Karpas-422 (cell line): ENCODE measurements around the gene STBD1. TPM values are rescaled to one million over a fixed set of nuclear protein-coding genes. Genes with fewer than 3 reads are reported as not detected.

Source experiments
- DNase-seq: peaks from one replicate; pipeline ENCODE4 v3.0.0-alpha.2; 2015
- H2AFZ ChIP-seq: fragments of 200-600 bp; sonication (generic); 2 replicates; pipeline ENCODE4 v1.6.1; 2014; ENCODE audit warnings: antibody characterized with exemption, low read length, mixed read lengths
- H3K27ac ChIP-seq: fragments of 200-600 bp; sonication (generic); 2 replicates; pipeline ENCODE4 v1.5.1; 2014; ENCODE audit warnings: mild to moderate bottlenecking, low read length, moderate library complexity
- H3K27me3 ChIP-seq: fragments of 200-600 bp; sonication (generic); 2 replicates; pipeline ENCODE4 v1.6.1; 2014; ENCODE audit warnings: low read length, mixed read lengths
- H3K36me3 ChIP-seq: fragments of 200-600 bp; sonication (generic); 2 replicates; pipeline ENCODE4 v1.6.1; 2014; ENCODE audit warnings: low read length, mixed read lengths; ENCODE audit not compliant: insufficient read depth
- H3K4me1 ChIP-seq: fragments of 200-600 bp; sonication (generic); 2 replicates; pipeline ENCODE4 v1.6.1; 2014; ENCODE audit warnings: mild to moderate bottlenecking, low read length, mixed read lengths
- H3K4me2 ChIP-seq: fragments of 200-600 bp; sonication (generic); 2 replicates; pipeline ENCODE4 v1.6.1; 2014; ENCODE audit warnings: low read length, low read depth, mild to moderate bottlenecking; ENCODE audit not compliant: poor library complexity, severe bottlenecking
- H3K4me3 ChIP-seq: fragments of 200-600 bp; sonication (generic); 2 replicates; pipeline ENCODE4 v1.5.1; 2014; ENCODE audit warnings: mild to moderate bottlenecking, antibody characterized with exemption, low read length, mixed read lengths
- H3K79me2 ChIP-seq: fragments of 200-600 bp; sonication (generic); 2 replicates; pipeline ENCODE4 v1.6.1; 2014; ENCODE audit warnings: mild to moderate bottlenecking, low read length, mixed read lengths
- H3K9ac ChIP-seq: fragments of 200-600 bp; sonication (generic); 2 replicates; pipeline ENCODE4 v1.6.0; 2014; ENCODE audit warnings: low read length
- H3K9me2 ChIP-seq: fragments of 200-600 bp; sonication (generic), shearing (Covaris generic); replicated peaks from 2 replicates; pipeline ENCODE4 v1.6.0; 2014; ENCODE audit warnings: mild to moderate bottlenecking, low read length, moderate library complexity; ENCODE audit not compliant: insufficient read depth
- H3K9me3 ChIP-seq: fragments of 300-700, 200-600 bp; sonication (generic); 2 replicates; pipeline ENCODE4 v1.6.1; 2014; ENCODE audit warnings: low read length, mixed read lengths
- H4K20me1 ChIP-seq: fragments of 200-600 bp; sonication (generic); 2 replicates; pipeline ENCODE4 v1.6.1; 2014; ENCODE audit warnings: mild to moderate bottlenecking, antibody characterized with exemption, low read length, low read depth; ENCODE audit not compliant: insufficient read depth
- total RNA-seq: library from RNA; depleted of rRNA; stranded (reverse); fragments of >200 nt; shearing (Covaris generic); gene quantifications from 2 replicates; pipeline ENCODE4 v1.2.3, GENCODE V29; 2014; ENCODE audit warnings: low replicate concordance

Gene STBD1
- total RNA-seq, 1 experiment from 2014 or later = not detected

GRCh38 chr4:76298227-76298626, 8.3 kb upstream of the STBD1 start:
- no peak overlapping the region for H3K4me2 ChIP-seq
- no peaks in the 10 kb centered on the region for H3K9me2 ChIP-seq

DNA sequence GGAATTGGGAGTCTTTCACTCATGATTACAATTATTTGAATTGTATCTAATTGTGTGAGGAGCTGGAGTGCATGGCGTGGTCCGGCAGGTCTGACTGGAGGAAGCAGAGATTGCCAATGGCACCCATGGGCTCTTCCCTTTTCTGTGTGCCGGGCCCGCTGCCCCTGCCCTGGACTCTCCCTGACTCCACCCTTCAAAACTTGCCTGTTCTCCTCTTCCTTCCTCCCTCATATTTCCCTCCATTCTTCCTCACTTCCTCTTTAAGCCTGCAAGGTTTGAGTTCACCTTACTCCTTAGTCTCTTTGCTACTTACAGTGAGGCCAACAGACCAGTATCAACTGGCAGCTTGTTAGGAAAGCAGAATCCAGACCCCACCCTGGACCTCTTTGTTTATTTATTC, 6.5 kb upstream of the STBD1 start:
- Histone ChIP-seq H2AFZ (no peak overlapping the region), H3K79me2 (no peaks in the 10 kb centered on the region), H3K9ac (no peak overlapping the region), H3K4me2 (no peak overlapping the region), H3K4me3 (no peak overlapping the region), H3K9me2 (no peaks in the 10 kb centered on the region), H3K27ac (no peak overlapping the region), H4K20me1 (no peaks in the 10 kb centered on the region), H3K27me3 (no peaks in the 10 kb centered on the region), H3K4me1 (no peaks in the 10 kb centered on the region), H3K36me3 (no peaks in the 10 kb centered on the region), H3K9me3 (no peaks in the 10 kb centered on the region)
- DNase-seq = no peak

More at GRCh38 chr4:76298227-76298626, 8.3 kb upstream of the STBD1 start:
- H3K79me2 ChIP-seq = no peaks in the 10 kb centered on the region
- DNase-seq = no peak
- H3K4me3 ChIP-seq = no peak overlapping the region
- H3K9me3 ChIP-seq = no peaks in the 10 kb centered on the region
- H3K27ac ChIP-seq = no peak overlapping the region
- no peaks in the 10 kb centered on the region for H4K20me1 ChIP-seq
- no peaks in the 10 kb centered on the region for H3K4me1 ChIP-seq
- H3K27me3 ChIP-seq = no peaks in the 10 kb centered on the region
- H2AFZ ChIP-seq = no peak overlapping the region
- no peaks in the 10 kb centered on the region for H3K36me3 ChIP-seq
- H3K9ac ChIP-seq = no peak overlapping the region

- Histone ChIP-seq H3K79me2 (no peaks in the 10 kb centered on the region), H3K4me3 (no peak overlapping the region), H3K27me3 (no peaks in the 10 kb centered on the region), H3K36me3 (no peaks in the 10 kb centered on the region), H3K4me1 (no peaks in the 10 kb centered on the region), H3K27ac (no peak overlapping the region), H2AFZ (no peak overlapping the region), H3K4me2 (no peak overlapping the region), H3K9ac (no peak overlapping the region), H3K9me2 (no peaks in the 10 kb centered on the region), H3K9me3 (no peaks in the 10 kb centered on the region), H4K20me1 (no peaks in the 10 kb centered on the region)
- DNase-seq = no peak
Measured at GRCh38 chr4:76301068-76301774, 5.3 kb upstream of the STBD1 start.

GRCh38 chr4:76301775-76302162, 4.8 kb upstream of the STBD1 start:
- H3K36me3 ChIP-seq = no peaks in the 10 kb centered on the region
- no peak overlapping the region for H3K9ac ChIP-seq
- no peak overlapping the region for H3K4me2 ChIP-seq
- no peaks in the 10 kb centered on the region for H3K27me3 ChIP-seq
- no peak overlapping the region for H3K4me3 ChIP-seq
- no peaks in the 10 kb centered on the region for H3K9me2 ChIP-seq
- no peaks in the 10 kb centered on the region for H3K79me2 ChIP-seq
- H3K4me1 ChIP-seq = no peaks in the 10 kb centered on the region
- no peak for DNase-seq
- no peaks in the 10 kb centered on the region for H4K20me1 ChIP-seq
- no peak overlapping the region for H2AFZ ChIP-seq
- no peaks in the 10 kb centered on the region for H3K9me3 ChIP-seq
- no peak overlapping the region for H3K27ac ChIP-seq

DNA sequence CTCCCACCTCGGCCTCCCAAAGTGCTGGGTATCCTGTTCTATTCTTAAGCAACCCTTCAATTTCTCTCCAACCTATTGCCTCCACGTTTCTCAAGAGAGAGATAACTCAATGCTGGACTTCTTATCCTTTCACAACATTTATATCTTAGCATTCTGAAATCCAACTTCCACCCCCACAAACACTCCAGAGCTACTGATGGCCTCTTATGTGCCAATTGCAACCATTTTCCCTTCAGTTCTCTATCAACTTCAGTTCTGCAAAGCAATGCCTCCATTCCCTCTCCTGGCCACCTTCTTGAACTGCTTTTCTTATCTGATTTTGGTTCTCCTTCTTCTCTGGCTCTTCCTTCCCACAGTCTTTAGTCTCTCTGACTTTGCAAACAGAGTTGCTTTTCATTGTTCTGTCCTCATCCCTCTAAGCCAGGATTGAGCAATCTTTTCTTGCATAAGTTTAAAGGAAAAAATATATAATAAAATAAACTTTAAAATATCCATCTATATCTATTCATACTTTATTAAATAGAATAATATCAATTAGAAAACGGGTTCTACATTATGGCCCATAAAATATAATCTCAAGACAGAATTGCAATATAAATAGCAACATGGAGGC, 3.6 kb upstream of the STBD1 start:
- H3K4me3 ChIP-seq = no peak overlapping the region
- no peaks in the 10 kb centered on the region for H3K4me1 ChIP-seq
- H2AFZ ChIP-seq = no peak overlapping the region
- no peak overlapping the region for H3K27ac ChIP-seq
- H3K4me2 ChIP-seq = no peak overlapping the region
- no peaks in the 10 kb centered on the region for H3K9me2 ChIP-seq
- no peak overlapping the region for H3K9ac ChIP-seq
- H3K36me3 ChIP-seq = no peaks in the 10 kb centered on the region
- no peaks in the 10 kb centered on the region for H3K9me3 ChIP-seq
- no peaks in the 10 kb centered on the region for H4K20me1 ChIP-seq
- DNase-seq = no peak
- no peaks in the 10 kb centered on the region for H3K27me3 ChIP-seq
- no peaks in the 10 kb centered on the region for H3K79me2 ChIP-seq

DNA sequence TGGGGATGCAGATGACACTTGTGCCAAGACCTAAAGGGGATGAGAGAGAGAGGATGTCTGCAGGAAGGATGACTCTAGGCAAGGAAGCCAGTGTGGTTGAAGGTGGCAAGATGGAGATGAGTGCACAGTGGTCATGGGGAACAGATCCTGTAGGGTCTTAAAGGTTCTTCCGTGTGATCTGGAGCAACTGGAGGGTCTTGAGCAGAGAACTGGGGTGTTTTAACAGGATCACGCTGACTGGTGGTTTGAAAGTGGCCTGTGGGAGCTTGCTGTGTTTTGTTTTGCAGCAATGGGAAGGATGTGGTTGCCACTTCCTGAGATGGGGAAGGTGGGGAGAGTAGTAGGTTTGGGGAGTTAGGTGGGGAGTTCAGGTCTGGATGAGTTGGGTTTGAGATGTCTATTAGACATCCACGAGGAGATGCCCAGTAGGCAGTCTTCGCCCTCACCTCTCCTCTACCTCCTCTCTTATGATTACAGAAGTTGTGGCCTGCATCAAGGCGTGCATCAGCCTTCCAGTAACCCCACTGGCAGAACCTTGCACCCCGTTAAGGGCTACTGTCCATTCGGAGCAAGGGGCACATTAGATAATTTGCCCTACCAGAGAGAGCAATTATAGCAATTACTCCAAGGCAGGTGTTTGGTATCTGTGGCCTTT, 1.4 kb upstream of the STBD1 start:
- H3K4me3 ChIP-seq = no peak overlapping the region
- H4K20me1 ChIP-seq = no peaks in the 10 kb centered on the region
- no peaks in the 10 kb centered on the region for H3K4me1 ChIP-seq
- H3K27ac ChIP-seq = no peak overlapping the region
- no peak overlapping the region for H3K4me2 ChIP-seq
- H3K79me2 ChIP-seq = no peaks in the 10 kb centered on the region
- H3K36me3 ChIP-seq = no peaks in the 10 kb centered on the region
- no peak overlapping the region for H2AFZ ChIP-seq
- no peaks in the 10 kb centered on the region for H3K27me3 ChIP-seq
- no peaks in the 10 kb centered on the region for H3K9me3 ChIP-seq
- H3K9me2 ChIP-seq = no peaks in the 10 kb centered on the region
- DNase-seq = no peak
- no peak overlapping the region for H3K9ac ChIP-seq

DNA sequence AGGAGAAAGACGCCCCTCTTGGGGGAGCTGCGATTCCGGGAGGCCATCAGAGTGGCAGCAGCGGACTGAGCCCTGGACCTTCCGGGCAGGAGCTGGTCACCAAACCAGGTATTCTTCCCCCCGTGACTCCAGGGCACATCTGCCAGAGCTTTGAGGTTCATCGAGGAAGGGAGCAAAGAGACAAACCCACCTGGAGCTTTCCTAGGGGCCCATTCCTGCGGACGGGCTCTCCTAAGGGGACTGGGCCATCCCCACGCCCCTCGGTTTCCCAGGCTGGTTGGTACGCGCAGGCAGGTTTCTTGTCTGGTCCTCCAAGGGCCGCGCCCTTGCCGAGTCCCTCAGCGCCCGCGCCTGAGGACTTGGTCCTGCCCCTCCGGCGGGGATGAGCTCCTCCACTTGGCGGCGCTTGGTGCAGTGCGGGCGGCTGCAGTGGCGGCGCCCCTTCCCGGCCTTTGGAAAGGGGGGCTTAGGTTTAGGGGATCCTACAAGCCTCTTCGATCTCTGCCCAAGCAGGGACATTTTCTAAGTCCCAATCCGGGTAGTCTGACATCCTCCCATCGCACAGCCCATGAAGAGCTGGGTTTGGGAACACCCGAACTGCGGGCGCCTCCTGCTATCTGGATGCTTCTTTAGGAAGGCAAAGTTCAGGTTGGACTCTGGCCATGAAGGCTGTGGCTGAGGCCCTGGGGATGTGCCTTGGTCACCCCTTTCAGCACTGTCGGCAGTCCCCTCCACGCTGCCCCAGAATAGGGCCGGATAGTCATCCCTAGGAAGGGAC, 538 bp downstream of the STBD1 start:
- Histone ChIP-seq H3K9ac (no peak overlapping the region), H3K4me1 (no peaks in the 10 kb centered on the region), H3K27ac (no peak overlapping the region), H3K9me2 (no peaks in the 10 kb centered on the region), H3K4me3 (no peak overlapping the region), H3K27me3 (no peaks in the 10 kb centered on the region), H3K9me3 (no peaks in the 10 kb centered on the region), H4K20me1 (no peaks in the 10 kb centered on the region), H3K36me3 (no peaks in the 10 kb centered on the region), H3K4me2 (no peak overlapping the region), H2AFZ (no peak overlapping the region), H3K79me2 (no peaks in the 10 kb centered on the region)
- no peak for DNase-seq

- no peaks in the 10 kb centered on the region for H3K27me3 ChIP-seq
- H3K36me3 ChIP-seq = no peaks in the 10 kb centered on the region
- no peak overlapping the region for H2AFZ ChIP-seq
- no peaks in the 10 kb centered on the region for H3K4me1 ChIP-seq
- H4K20me1 ChIP-seq = no peaks in the 10 kb centered on the region
- H3K9me2 ChIP-seq = no peaks in the 10 kb centered on the region
- no peak for DNase-seq
- H3K27ac ChIP-seq = no peak overlapping the region
- H3K79me2 ChIP-seq = no peaks in the 10 kb centered on the region
- no peaks in the 10 kb centered on the region for H3K9me3 ChIP-seq
- H3K4me2 ChIP-seq = no peak overlapping the region
- H3K4me3 ChIP-seq = no peak overlapping the region
- no peak overlapping the region for H3K9ac ChIP-seq
Measured at GRCh38 chr4:76307660-76308014, 1.1 kb downstream of the STBD1 start.
